ENCODE measurements around the gene RAB18.

RAB18 gene

GRCh38 chr10:27527666-27528295, 23.7 kb downstream of the RAB18 start:
- DNase-seq (ENCODE audit: insufficient read length, low spot score) (no peak), FAIRE-seq (no peak)
- TF ChIP-seq SPI1 (IDR thresholded peaks at IDR 0.05; ENCODE audit: low read depth, low read length), result no peak
- TF ChIP-seq PAX5 (IDR thresholded peaks at IDR 0.05; ENCODE audit: insufficient read depth, low read length, severe bottlenecking), result no peak
- TF ChIP-seq POLR2A (IDR thresholded peaks at IDR 0.05; ENCODE audit: low read depth, low read length), result no peak
- TF ChIP-seq TAF1 (IDR thresholded peaks at IDR 0.05; ENCODE audit: low read depth, low read length), result no peak
- no peak for TF ChIP-seq POU2F2 (IDR thresholded peaks at IDR 0.05; ENCODE audit: low read depth, low read length)
- no peak for TF ChIP-seq POLR2AphosphoS5 (IDR thresholded peaks at IDR 0.05; ENCODE audit: low read depth, low read length)

- FAIRE-seq (no peak), DNase-seq (ENCODE audit: insufficient read length, low spot score) (no peak)
- no peak for TF ChIP-seq PAX5 (IDR thresholded peaks at IDR 0.05; ENCODE audit: insufficient read depth, low read length, severe bottlenecking)
- no peak for TF ChIP-seq SPI1 (IDR thresholded peaks at IDR 0.05; ENCODE audit: low read depth, low read length)
- no peak for TF ChIP-seq POU2F2 (IDR thresholded peaks at IDR 0.05; ENCODE audit: low read depth, low read length)
- TF ChIP-seq POLR2AphosphoS5 (IDR thresholded peaks at IDR 0.05; ENCODE audit: low read depth, low read length), result no peak
- TF ChIP-seq POLR2A (IDR thresholded peaks at IDR 0.05; ENCODE audit: low read depth, low read length), result no peak
- TF ChIP-seq TAF1 (IDR thresholded peaks at IDR 0.05; ENCODE audit: low read depth, low read length), result no peak
Measured at GRCh38 chr10:27529010-27529783, 25.1 kb downstream of the RAB18 start.

GRCh38 chr10:27530477-27530876, 26.4 kb downstream of the RAB18 start:
- FAIRE-seq (no peak), DNase-seq (ENCODE audit: insufficient read length, low spot score) (no peak)
- TF ChIP-seq PAX5 (IDR thresholded peaks at IDR 0.05; ENCODE audit: insufficient read depth, low read length, severe bottlenecking) (no peak), POU2F2 (IDR thresholded peaks at IDR 0.05; ENCODE audit: low read depth, low read length) (no peak), POLR2A (IDR thresholded peaks at IDR 0.05; ENCODE audit: low read depth, low read length) (no peak), POLR2AphosphoS5 (IDR thresholded peaks at IDR 0.05; ENCODE audit: low read depth, low read length) (no peak), TAF1 (IDR thresholded peaks at IDR 0.05; ENCODE audit: low read depth, low read length) (no peak), SPI1 (IDR thresholded peaks at IDR 0.05; ENCODE audit: low read depth, low read length) (no peak)

- FAIRE-seq (no peak), DNase-seq (ENCODE audit: insufficient read length, low spot score) (no peak)
- TF ChIP-seq TAF1 (IDR thresholded peaks at IDR 0.05; ENCODE audit: low read depth, low read length) (no peak), POLR2AphosphoS5 (IDR thresholded peaks at IDR 0.05; ENCODE audit: low read depth, low read length) (no peak), POLR2A (IDR thresholded peaks at IDR 0.05; ENCODE audit: low read depth, low read length) (no peak), SPI1 (IDR thresholded peaks at IDR 0.05; ENCODE audit: low read depth, low read length) (no peak), POU2F2 (IDR thresholded peaks at IDR 0.05; ENCODE audit: low read depth, low read length) (no peak), PAX5 (IDR thresholded peaks at IDR 0.05; ENCODE audit: insufficient read depth, low read length, severe bottlenecking) (no peak)
Measured at GRCh38 chr10:27531336-27531847, 27.3 kb downstream of the RAB18 start.

GRCh38 chr10:27534161-27534700, 30.1 kb downstream of the RAB18 start:
- TF ChIP-seq POLR2A (IDR thresholded peaks at IDR 0.05; ENCODE audit: low read depth, low read length) (no peak), SPI1 (IDR thresholded peaks at IDR 0.05; ENCODE audit: low read depth, low read length) (no peak), POU2F2 (IDR thresholded peaks at IDR 0.05; ENCODE audit: low read depth, low read length) (no peak), PAX5 (IDR thresholded peaks at IDR 0.05; ENCODE audit: insufficient read depth, low read length, severe bottlenecking) (no peak)
- DNase-seq (ENCODE audit: insufficient read length, low spot score), result no peak
- FAIRE-seq, result no peak

- DNase-seq (ENCODE audit: insufficient read length, low spot score) (no peak), FAIRE-seq (peak; percentile 5)
- TF ChIP-seq POLR2AphosphoS5 (IDR thresholded peaks at IDR 0.05; ENCODE audit: low read depth, low read length), result no peak
- no peak for TF ChIP-seq SPI1 (IDR thresholded peaks at IDR 0.05; ENCODE audit: low read depth, low read length)
- TF ChIP-seq POU2F2 (IDR thresholded peaks at IDR 0.05; ENCODE audit: low read depth, low read length), result no peak
- TF ChIP-seq TAF1 (IDR thresholded peaks at IDR 0.05; ENCODE audit: low read depth, low read length), result no peak
- no peak for TF ChIP-seq PAX5 (IDR thresholded peaks at IDR 0.05; ENCODE audit: insufficient read depth, low read length, severe bottlenecking)
- TF ChIP-seq POLR2A (IDR thresholded peaks at IDR 0.05; ENCODE audit: low read depth, low read length), result no peak
Measured at GRCh38 chr10:27535317-27535716, 31.2 kb downstream of the RAB18 start.

GRCh38 chr10:27536437-27536836, 32.3 kb downstream of the RAB18 start:
- DNase-seq (ENCODE audit: insufficient read length, low spot score) (no peak), FAIRE-seq (no peak)
- TF ChIP-seq TAF1 (IDR thresholded peaks at IDR 0.05; ENCODE audit: low read depth, low read length) (no peak), POU2F2 (IDR thresholded peaks at IDR 0.05; ENCODE audit: low read depth, low read length) (no peak), SPI1 (IDR thresholded peaks at IDR 0.05; ENCODE audit: low read depth, low read length) (peak; percentile 97), PAX5 (IDR thresholded peaks at IDR 0.05; ENCODE audit: insufficient read depth, low read length, severe bottlenecking) (no peak)

- FAIRE-seq (peak; percentile 20), DNase-seq (ENCODE audit: insufficient read length, low spot score) (no peak)
Measured at GRCh38 chr10:27537166-27537565, 33.1 kb downstream of the RAB18 start.

GRCh38 chr10:27537787-27538186, 33.7 kb downstream of the RAB18 start:
- FAIRE-seq (no peak), DNase-seq (ENCODE audit: insufficient read length, low spot score) (no peak)
- TF ChIP-seq POLR2A (IDR thresholded peaks at IDR 0.05; ENCODE audit: low read depth, low read length) (no peak), POLR2AphosphoS5 (IDR thresholded peaks at IDR 0.05; ENCODE audit: low read depth, low read length) (no peak), SPI1 (IDR thresholded peaks at IDR 0.05; ENCODE audit: low read depth, low read length) (no peak), POU2F2 (IDR thresholded peaks at IDR 0.05; ENCODE audit: low read depth, low read length) (no peak), TAF1 (IDR thresholded peaks at IDR 0.05; ENCODE audit: low read depth, low read length) (no peak)

More at GRCh38 chr10:27537166-27537565, 33.1 kb downstream of the RAB18 start:
- no peak for TF ChIP-seq POU2F2 (IDR thresholded peaks at IDR 0.05; ENCODE audit: low read depth, low read length)

Data from GM12891 (cell line).